GM23338 (cell line): Measurements from ENCODE around the gene SREK1IP1. TPM values are rescaled to one million over a fixed set of nuclear protein-coding genes. Genes with fewer than 3 reads are reported as not detected.

Source experiments
- ATAC-seq: fragments of 200-7000 bp; cut with Tn5 transposase; 3 replicates; pipeline ENCODE4 v1.9.1; 2020
- DNase-seq: peaks from one replicate; pipeline ENCODE4 v3.0.0-alpha.2; 2015; ENCODE audit warnings: low spot score
- H2AFZ ChIP-seq: fragments of 200-600 bp; sonication (generic); 2 replicates; pipeline ENCODE4 v1.8.0; 2016; ENCODE audit warnings: antibody characterized with exemption, mild to moderate bottlenecking, moderate library complexity
- H3F3A ChIP-seq: fragments of 200-600 bp; sonication (generic); replicated peaks from 2 replicates; pipeline ENCODE4 v1.8.0; 2017; ENCODE audit warnings: antibody characterized with exemption, mixed run types, low read depth
- H3K27ac ChIP-seq: fragments of 200-600 bp; sonication (generic); 2 replicates; pipeline ENCODE4 v1.6.1; 2016; ENCODE audit warnings: low read depth
- H3K27me3 ChIP-seq: fragments of 200-600 bp; sonication (generic); 2 replicates; pipeline ENCODE4 v1.8.0; 2016; ENCODE audit warnings: mild to moderate bottlenecking, mixed run types, moderate library complexity; ENCODE audit not compliant: insufficient read depth
- H3K36me3 ChIP-seq: fragments of 200-600 bp; sonication (generic); 2 replicates; pipeline ENCODE4 v1.8.0; 2016; ENCODE audit warnings: mild to moderate bottlenecking; ENCODE audit not compliant: insufficient read depth
- H3K4me1 ChIP-seq: fragments of 200-600 bp; sonication (generic); 2 replicates; pipeline ENCODE4 v1.8.0; 2016; ENCODE audit warnings: mild to moderate bottlenecking, moderate library complexity; ENCODE audit not compliant: insufficient read depth
- H3K4me2 ChIP-seq: fragments of 200-600 bp; sonication (generic); 2 replicates; pipeline ENCODE4 v1.7.1; 2017; ENCODE audit warnings: mixed run types
- H3K4me3 ChIP-seq: fragments of 200-600 bp; sonication (generic); 2 replicates; pipeline ENCODE4 v1.6.1; 2016; ENCODE audit warnings: mixed run types
- H3K79me2 ChIP-seq: fragments of 200-600 bp; sonication (generic); replicated peaks from 2 replicates; pipeline ENCODE4 v1.8.0; 2017; ENCODE audit warnings: mild to moderate bottlenecking; ENCODE audit not compliant: insufficient read depth
- H3K9me2 ChIP-seq: fragments of 200-600 bp; sonication (generic); 2 replicates; pipeline ENCODE4 v1.8.0; 2017; ENCODE audit not compliant: insufficient read depth
- H4K20me1 ChIP-seq: fragments of 200-600 bp; sonication (generic); replicated peaks from 2 replicates; pipeline ENCODE4 v1.8.0; 2017; ENCODE audit warnings: mild to moderate bottlenecking; ENCODE audit not compliant: insufficient read depth
- H3K27ac Mint-ChIP-seq: 2 replicates; pipeline ENCODE4 v1.8.0; 2020; ENCODE audit warnings: inconsistent platforms, mild to moderate bottlenecking, moderate library complexity, mixed read lengths
- H3K27me3 Mint-ChIP-seq: 3 replicates; pipeline ENCODE4 v1.8.0; 2022; ENCODE audit warnings: low read depth, mild to moderate bottlenecking, moderate library complexity, mixed read lengths, inconsistent platforms; ENCODE audit not compliant: insufficient read depth, poor library complexity
- H3K36me3 Mint-ChIP-seq: 3 replicates; pipeline ENCODE4 v1.8.0; 2021; ENCODE audit warnings: low read depth, mild to moderate bottlenecking, inconsistent platforms, moderate library complexity, mixed read lengths
- H3K4me1 Mint-ChIP-seq: 3 replicates; pipeline ENCODE4 v1.8.0; 2020; ENCODE audit warnings: mild to moderate bottlenecking, inconsistent platforms, mixed read lengths
- H3K4me3 Mint-ChIP-seq: 3 replicates; pipeline ENCODE4 v1.8.0; 2021; ENCODE audit warnings: moderate library complexity, mild to moderate bottlenecking, inconsistent platforms, mixed read lengths
- H3K9me3 Mint-ChIP-seq: 3 replicates; pipeline ENCODE4 v1.8.0; 2020; ENCODE audit warnings: moderate library complexity, mild to moderate bottlenecking, inconsistent platforms, mixed read lengths
- EZH2phosphoT487 ChIP-seq: fragments of 200-600 bp; sonication (generic); IDR thresholded peaks from one replicate; pipeline ENCODE4 v1.8.1; 2018; ENCODE audit warnings: antibody characterized with exemption; ENCODE audit not compliant: unreplicated experiment
- JUNB ChIP-seq: IDR thresholded peaks from one replicate; pipeline ENCODE4 v1.6.1; 2016; ENCODE audit warnings: antibody characterized with exemption; ENCODE audit not compliant: unreplicated experiment
- NANOG ChIP-seq: IDR thresholded peaks from 2 replicates; pipeline ENCODE4 v1.6.1; 2016; ENCODE audit warnings: antibody characterized with exemption, borderline replicate concordance
- POLR2AphosphoS5 ChIP-seq: IDR thresholded peaks from 2 replicates; pipeline ENCODE4 v1.6.1; 2016; ENCODE audit warnings: antibody characterized with exemption, low read depth
- STAT1 ChIP-seq: IDR thresholded peaks from one replicate; pipeline ENCODE4 v1.6.1; 2016; ENCODE audit warnings: antibody characterized with exemption; ENCODE audit not compliant: unreplicated experiment
- ZNF331 ChIP-seq: fragments of 250-450 bp; sonication (Bioruptor Pico); IDR thresholded peaks from 2 replicates; pipeline ENCODE4 v1.5.0; 2020; ENCODE audit warnings: low read depth, mild to moderate bottlenecking, moderate library complexity
- polyA plus RNA-seq: library from polyadenylated mRNA; unstranded; fragments of >200 nt; fragmentation: Nextera tagmentation; extraction: Ambion mirVana; gene quantifications from 2 replicates; pipeline ENCODE4 v1.2.1, GENCODE V29; 2016
- total RNA-seq: library from RNA; depleted of rRNA; stranded (reverse); fragments of >200 nt; shearing (Covaris generic); gene quantifications from 2 replicates; pipeline ENCODE4 v1.2.3, GENCODE V29; 2014
- TF ChIP-seq, protein P1 (sequence below): IDR thresholded peaks from 2 replicates; pipeline ENCODE4 v1.6.1; 2016; ENCODE audit warnings: antibody characterized with exemption

SREK1IP1 gene
- total and polyA plus RNA-seq, 2 experiments from 2014 or later = 16.7 to 137 TPM

DNA sequence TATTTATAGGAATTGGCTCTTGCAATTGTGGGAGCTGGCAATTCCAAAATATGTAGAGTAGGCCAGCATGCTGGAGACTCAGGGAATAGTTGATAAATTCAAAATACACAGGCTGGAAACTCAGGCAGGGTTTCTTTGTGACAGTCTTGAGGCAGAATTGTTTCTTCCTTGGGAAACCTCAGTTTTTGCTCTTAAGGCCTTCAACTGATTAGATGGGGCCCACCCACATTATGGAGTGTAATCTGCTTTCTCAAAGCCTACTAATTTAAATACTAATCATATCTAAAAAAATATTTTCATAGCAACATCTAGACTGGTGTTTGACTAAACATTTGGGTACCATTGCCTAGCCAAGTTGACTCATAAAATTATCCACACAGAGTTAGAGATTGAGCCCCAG, 27.8 kb upstream of the SREK1IP1 start (continued):
- TF ChIP-seq JUNB = no peak
- TF ChIP-seq ZNF331 (CRISPR knock-in tag) = no peak
- TF ChIP-seq, protein P1, sequence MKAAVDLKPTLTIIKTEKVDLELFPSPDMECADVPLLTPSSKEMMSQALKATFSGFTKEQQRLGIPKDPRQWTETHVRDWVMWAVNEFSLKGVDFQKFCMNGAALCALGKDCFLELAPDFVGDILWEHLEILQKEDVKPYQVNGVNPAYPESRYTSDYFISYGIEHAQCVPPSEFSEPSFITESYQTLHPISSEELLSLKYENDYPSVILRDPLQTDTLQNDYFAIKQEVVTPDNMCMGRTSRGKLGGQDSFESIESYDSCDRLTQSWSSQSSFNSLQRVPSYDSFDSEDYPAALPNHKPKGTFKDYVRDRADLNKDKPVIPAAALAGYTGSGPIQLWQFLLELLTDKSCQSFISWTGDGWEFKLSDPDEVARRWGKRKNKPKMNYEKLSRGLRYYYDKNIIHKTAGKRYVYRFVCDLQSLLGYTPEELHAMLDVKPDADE = no peak
- no peak for TF ChIP-seq EZH2phosphoT487
- TF ChIP-seq NANOG = no peak
- TF ChIP-seq STAT1 = no peak

DNA sequence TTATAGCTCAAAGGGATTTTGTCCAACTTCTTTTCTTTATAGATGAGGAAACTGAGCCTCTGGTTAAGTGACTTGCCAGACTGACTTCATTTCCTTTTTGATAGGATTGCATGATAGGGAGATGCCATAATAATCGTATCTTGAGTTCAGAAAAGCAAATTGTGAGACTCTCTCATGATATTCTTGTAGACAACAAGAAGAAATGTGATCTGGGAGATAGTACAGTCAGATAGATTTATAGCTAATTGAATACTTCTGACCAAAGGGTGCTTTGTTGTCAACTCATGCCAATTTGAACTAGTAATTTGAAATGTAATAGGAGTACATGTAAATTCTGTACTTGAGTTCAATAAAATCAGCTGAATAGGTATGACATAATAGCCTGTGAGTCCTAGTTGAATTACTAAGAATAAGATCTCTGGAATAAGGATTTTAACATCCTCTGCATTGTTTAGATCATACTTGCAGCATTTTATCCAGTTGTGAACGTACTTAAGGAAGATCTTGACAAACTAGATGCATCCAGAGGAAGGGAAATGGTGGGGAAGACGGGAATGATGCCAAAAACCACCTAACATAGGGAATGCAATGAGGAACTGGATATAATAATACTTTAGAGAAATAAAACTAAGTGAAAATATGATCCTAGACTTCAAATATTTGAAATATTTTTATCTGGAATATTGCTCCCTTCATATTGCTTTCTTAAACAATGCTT, 25.7 kb upstream of the SREK1IP1 start:
- peaks cover 5% of the 10 kb centered on the region for H3K4me1 Mint-ChIP-seq
- H3K27ac Mint-ChIP-seq = no peak overlapping the region
- Histone ChIP-seq H3K9me2 (no peaks in the 10 kb centered on the region), H2AFZ (no peak overlapping the region), H4K20me1 (no peaks in the 10 kb centered on the region), H3F3A (no peaks in the 10 kb centered on the region), H3K4me2 (no peak overlapping the region), H3K4me1 (peaks cover 10% of the 10 kb centered on the region), H3K27me3 (no peaks in the 10 kb centered on the region), H3K4me3 (no peak overlapping the region), H3K36me3 (no peaks in the 10 kb centered on the region), H3K79me2 (no peaks in the 10 kb centered on the region), H3K27ac (no peak overlapping the region)
- peaks cover 13% of the 10 kb centered on the region for H3K36me3 Mint-ChIP-seq
- H3K9me3 Mint-ChIP-seq = peaks cover 2% of the 10 kb centered on the region; the same call in 1 of the 3 replicates
- no peak for TF ChIP-seq ZNF331 (CRISPR knock-in tag)
- no peak for DNase-seq
- no peak overlapping the region for H3K4me3 Mint-ChIP-seq
- no peak for ATAC-seq
- no peaks in the 10 kb centered on the region for H3K27me3 Mint-ChIP-seq

DNA sequence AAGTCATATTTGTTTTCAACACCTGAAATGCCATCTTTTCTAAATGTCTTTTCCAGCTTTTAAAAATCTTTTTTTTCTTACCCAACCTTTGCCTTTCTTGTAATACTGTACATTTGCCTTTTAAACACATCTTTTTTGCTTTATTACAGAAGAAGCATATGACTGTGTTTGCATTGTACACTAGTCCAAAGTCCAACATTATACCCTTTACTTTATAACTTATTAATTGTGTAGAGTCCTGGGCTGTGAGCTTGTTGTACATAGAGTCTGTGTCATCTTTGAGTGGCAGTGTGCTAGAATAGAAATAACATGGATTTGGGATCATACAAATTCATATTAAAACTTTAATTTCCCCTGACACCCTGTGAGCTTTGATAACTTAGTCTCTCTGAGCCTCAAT, 24.0 kb upstream of the SREK1IP1 start:
- Histone ChIP-seq H3K79me2 (no peaks in the 10 kb centered on the region), H3F3A (no peaks in the 10 kb centered on the region), H4K20me1 (no peaks in the 10 kb centered on the region), H3K27me3 (no peaks in the 10 kb centered on the region), H3K4me1 (peaks cover 3% of the 10 kb centered on the region; the same call in 1 of the 2 replicates), H3K4me2 (no peak overlapping the region), H3K36me3 (no peaks in the 10 kb centered on the region), H2AFZ (no peak overlapping the region), H3K9me2 (no peaks in the 10 kb centered on the region), H3K4me3 (no peak overlapping the region), H3K27ac (no peak overlapping the region)
- peaks cover 11% of the 10 kb centered on the region for H3K36me3 Mint-ChIP-seq
- H3K4me3 Mint-ChIP-seq = no peak overlapping the region
- ATAC-seq (no peak), DNase-seq (no peak)
- TF ChIP-seq, protein P1 = no peak
- TF ChIP-seq JUNB (no peak), POLR2AphosphoS5 (no peak)
- H3K4me1 Mint-ChIP-seq = no peaks in the 10 kb centered on the region; the same call in 2 of the 3 replicates
- no peaks in the 10 kb centered on the region for H3K27me3 Mint-ChIP-seq
- H3K9me3 Mint-ChIP-seq = peaks cover 2% of the 10 kb centered on the region; the same call in 1 of the 3 replicates
- no peak overlapping the region for H3K27ac Mint-ChIP-seq
